ENCODE measurements around the gene TPPP3.

DNA sequence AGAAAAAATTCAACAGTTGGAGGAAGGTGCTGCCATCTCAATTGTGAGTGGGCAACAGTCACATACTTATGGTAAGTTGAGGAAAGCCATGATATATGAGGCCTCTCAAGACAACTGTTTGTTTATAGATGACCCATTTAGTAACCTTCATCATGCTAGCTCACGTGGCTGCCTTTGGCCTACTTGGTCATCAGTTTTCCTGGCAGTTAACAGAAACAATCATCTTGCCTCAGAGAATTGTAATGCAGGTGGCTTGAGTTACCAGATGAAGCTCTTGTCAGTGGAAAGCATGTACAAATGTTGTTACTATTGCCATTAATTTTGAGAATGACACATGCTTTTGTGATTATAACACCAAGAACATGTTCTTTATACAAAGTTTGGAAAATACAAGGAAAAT lies 14.7 kb downstream of the TPPP3 start:
- TF ChIP-seq, protein P1, sequence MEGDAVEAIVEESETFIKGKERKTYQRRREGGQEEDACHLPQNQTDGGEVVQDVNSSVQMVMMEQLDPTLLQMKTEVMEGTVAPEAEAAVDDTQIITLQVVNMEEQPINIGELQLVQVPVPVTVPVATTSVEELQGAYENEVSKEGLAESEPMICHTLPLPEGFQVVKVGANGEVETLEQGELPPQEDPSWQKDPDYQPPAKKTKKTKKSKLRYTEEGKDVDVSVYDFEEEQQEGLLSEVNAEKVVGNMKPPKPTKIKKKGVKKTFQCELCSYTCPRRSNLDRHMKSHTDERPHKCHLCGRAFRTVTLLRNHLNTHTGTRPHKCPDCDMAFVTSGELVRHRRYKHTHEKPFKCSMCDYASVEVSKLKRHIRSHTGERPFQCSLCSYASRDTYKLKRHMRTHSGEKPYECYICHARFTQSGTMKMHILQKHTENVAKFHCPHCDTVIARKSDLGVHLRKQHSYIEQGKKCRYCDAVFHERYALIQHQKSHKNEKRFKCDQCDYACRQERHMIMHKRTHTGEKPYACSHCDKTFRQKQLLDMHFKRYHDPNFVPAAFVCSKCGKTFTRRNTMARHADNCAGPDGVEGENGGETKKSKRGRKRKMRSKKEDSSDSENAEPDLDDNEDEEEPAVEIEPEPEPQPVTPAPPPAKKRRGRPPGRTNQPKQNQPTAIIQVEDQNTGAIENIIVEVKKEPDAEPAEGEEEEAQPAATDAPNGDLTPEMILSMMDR (IDR thresholded peaks at IDR 0.05), result no peak
- no peak for TF ChIP-seq POLR2A (IDR thresholded peaks at IDR 0.05)

All from lower leg skin (tissue), 3 donors.